Measurements from ENCODE around the gene KCNIP1. TPM values are rescaled to one million over a fixed set of nuclear protein-coding genes. Genes with fewer than 3 reads are reported as not detected.

Gene KCNIP1
- total RNA-seq, 4 donors from 2014 or later: 0.94 to 1.6 (median 1.1) TPM; not detected in 1

GRCh38 chr5:170720984-170721383 lies 217.2 kb downstream of the KCNIP1 start:
- no peak overlapping the region for H3K4me3 ChIP-seq
- WGBS, 2 donors (ENCODE audit: low coverage in 1 of 2): 50 to 78% methylated on average over 1 of the region's 1 CpG
- no peaks in the 10 kb centered on the region for H3K9me3 ChIP-seq
- no peak for ATAC-seq
- TF ChIP-seq POLR2AphosphoS5 (IDR thresholded peaks at IDR 0.05) (no peak), CTCF (IDR thresholded peaks at IDR 0.05) (no peak), EP300 (IDR thresholded peaks at IDR 0.05) (no peak), POLR2A (IDR thresholded peaks at IDR 0.05) (no peak)
- H3K27me3 ChIP-seq: peaks cover 37% of the 10 kb centered on the region
- H3K4me1 ChIP-seq: no peaks in the 10 kb centered on the region
- H3K27ac ChIP-seq: no peak overlapping the region
- H3K36me3 ChIP-seq: no peaks in the 10 kb centered on the region

- no peak for ATAC-seq
- Histone ChIP-seq H3K9me3 (no peaks in the 10 kb centered on the region), H3K36me3 (no peaks in the 10 kb centered on the region), H3K4me3 (no peak overlapping the region), H3K4me1 (no peaks in the 10 kb centered on the region), H3K27me3 (peaks cover 37% of the 10 kb centered on the region), H3K27ac (no peak overlapping the region)
- 60 to 73% methylated on average over 1 to 5 of the region's 6 CpGs for WGBS, 2 donors (ENCODE audit: low coverage in 1 of 2)
- no peak for TF ChIP-seq CTCF (IDR thresholded peaks at IDR 0.05)
- no peak for TF ChIP-seq POLR2A (IDR thresholded peaks at IDR 0.05)
- TF ChIP-seq POLR2AphosphoS5 (IDR thresholded peaks at IDR 0.05): no peak
- TF ChIP-seq EP300 (IDR thresholded peaks at IDR 0.05): no peak
Measured at GRCh38 chr5:170721681-170722080, 217.9 kb downstream of the KCNIP1 start.

- 71 to 90% methylated on average over 2 of the region's 3 CpGs for WGBS, 2 donors (ENCODE audit: low coverage in 1 of 2)
- H3K4me3 ChIP-seq: no peak overlapping the region
- H3K27ac ChIP-seq: no peak overlapping the region
- H3K27me3 ChIP-seq: peaks cover 38% of the 10 kb centered on the region
- no peaks in the 10 kb centered on the region for H3K36me3 ChIP-seq
- H3K4me1 ChIP-seq: no peaks in the 10 kb centered on the region
- ATAC-seq: no peak
- no peaks in the 10 kb centered on the region for H3K9me3 ChIP-seq
- no peak for TF ChIP-seq POLR2AphosphoS5 (IDR thresholded peaks at IDR 0.05)
- TF ChIP-seq EP300 (IDR thresholded peaks at IDR 0.05): no peak
- no peak for TF ChIP-seq CTCF (IDR thresholded peaks at IDR 0.05)
- no peak for TF ChIP-seq POLR2A (IDR thresholded peaks at IDR 0.05)
Measured at GRCh38 chr5:170722316-170722715, 218.5 kb downstream of the KCNIP1 start.

GRCh38 chr5:170731052-170731451 lies 227.2 kb downstream of the KCNIP1 start:
- Histone ChIP-seq H3K4me3 (no peak overlapping the region), H3K27ac (no peak overlapping the region), H3K27me3 (peaks cover 4% of the 10 kb centered on the region), H3K9me3 (peaks cover 0 to 22% (median 0%) of the 10 kb centered on the region in 3 donors), H3K4me1 (no peaks in the 10 kb centered on the region), H3K36me3 (no peaks in the 10 kb centered on the region)
- no peak for ATAC-seq
- 75 to 86% methylated on average over 1 of the region's 1 CpG for WGBS, 2 donors (ENCODE audit: low coverage in 1 of 2)
- TF ChIP-seq POLR2A (IDR thresholded peaks at IDR 0.05): no peak
- no peak for TF ChIP-seq CTCF (IDR thresholded peaks at IDR 0.05)
- TF ChIP-seq EP300 (IDR thresholded peaks at IDR 0.05): no peak
- no peak for TF ChIP-seq POLR2AphosphoS5 (IDR thresholded peaks at IDR 0.05)

- no peaks in the 10 kb centered on the region for H3K4me1 ChIP-seq
- no peaks in the 10 kb centered on the region for H3K36me3 ChIP-seq
- H3K27me3 ChIP-seq: peaks cover 5% of the 10 kb centered on the region
- no peak overlapping the region for H3K27ac ChIP-seq
- WGBS, 2 donors (ENCODE audit: low coverage in 1 of 2): 46 to 67% methylated on average over 2 of the region's 2 CpGs
- TF ChIP-seq POLR2A (IDR thresholded peaks at IDR 0.05) (no peak), CTCF (IDR thresholded peaks at IDR 0.05) (no peak), EP300 (IDR thresholded peaks at IDR 0.05) (no peak), POLR2AphosphoS5 (IDR thresholded peaks at IDR 0.05) (no peak)
- H3K4me3 ChIP-seq: no peak overlapping the region
- H3K9me3 ChIP-seq: peaks cover 0 to 27% (median 0%) of the 10 kb centered on the region in 3 donors
- no peak for ATAC-seq
Measured at GRCh38 chr5:170732685-170733084, 228.9 kb downstream of the KCNIP1 start.

All from gastroesophageal sphincter (tissue), 4 donors.